Lower leg skin (tissue), 4 donors: Measurements from ENCODE around the gene PITPNB. TPM values are rescaled to one million over a fixed set of nuclear protein-coding genes. Genes with fewer than 3 reads are reported as not detected.

Experiments used
- DNase-seq, 2 donors: peaks; one replicate each; pipeline ENCODE4 v3.0.0-alpha.2; 2019; ENCODE audit warnings: low spot score in 2 of 2
- H3K4me3 ChIP-seq: fragments of 200-600 bp; sonication (generic); 2 replicates; pipeline ENCODE4 v1.5.1; 2017; ENCODE audit warnings: mild to moderate bottlenecking, low read depth; ENCODE audit not compliant: poor library complexity, severe bottlenecking
- POLR2A ChIP-seq, 2 donors: fragments of 450-650 bp; IDR thresholded peaks; one replicate each; pipeline ENCODE4 v1.6.1; 2016 to 2017; ENCODE audit warnings: antibody characterized with exemption in 2 of 2, mild to moderate bottlenecking in 1 of 2, moderate library complexity in 1 of 2
- WGBS, 2 donors: methylation state at CpG; one replicate each; pipeline ENCODE4 v1.1.5; 2018; 5-methylcytosine and 5-hydroxymethylcytosine counted together
- intact Hi-C: fragments of 100-400 bp; cut with DNase I; formaldehyde crosslinking; loops from one replicate; pipeline ENCODE4 v1.15.0; 2023; ENCODE audit warnings: low total_unique reads
- total RNA-seq, 4 donors: library from RNA; depleted of rRNA; stranded (reverse); fragments of >200 nt; gene quantifications; one replicate each; pipeline ENCODE4 v1.1.0, GENCODE V29; 2016
- TF ChIP-seq, protein P1 (sequence below), 3 donors: fragments of 450-650 bp; IDR thresholded peaks; one replicate each; pipeline ENCODE4 v1.5.1; 2016; ENCODE audit warnings: antibody characterized with exemption in 3 of 3, mild to moderate bottlenecking in 3 of 3, moderate library complexity in 2 of 3

The PITPNB gene
- total RNA-seq, 4 donors from 2014 or later, result 22.1 to 36.5 (median 29.7) TPM

DNA sequence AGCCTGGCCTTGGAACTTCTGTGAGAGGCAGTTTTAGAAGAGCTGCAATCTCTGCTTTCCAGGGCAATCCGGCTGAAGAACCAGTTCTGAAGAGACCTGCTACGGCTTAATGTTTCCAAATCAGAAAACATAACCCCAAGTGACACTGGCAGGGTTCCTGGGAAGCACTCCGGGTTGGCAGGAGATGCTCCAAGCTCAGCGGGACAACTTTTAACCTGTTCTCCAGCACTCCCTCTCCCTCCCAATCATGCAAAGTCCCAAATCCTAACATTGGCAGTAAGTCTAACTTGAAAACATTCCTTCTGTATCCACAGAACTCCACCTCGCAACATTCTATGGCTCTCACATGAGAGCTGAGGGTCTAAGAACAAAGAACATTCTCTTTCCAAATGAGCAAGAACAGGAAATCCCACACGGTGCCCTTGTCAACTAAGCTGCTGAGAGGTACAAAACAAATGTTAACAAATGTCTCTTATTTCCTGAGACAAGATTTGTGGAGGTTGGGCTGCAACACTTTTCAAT, 69.0 kb downstream of the PITPNB start:
- no peak overlapping the region for H3K4me3 ChIP-seq
- TF ChIP-seq, protein P1, sequence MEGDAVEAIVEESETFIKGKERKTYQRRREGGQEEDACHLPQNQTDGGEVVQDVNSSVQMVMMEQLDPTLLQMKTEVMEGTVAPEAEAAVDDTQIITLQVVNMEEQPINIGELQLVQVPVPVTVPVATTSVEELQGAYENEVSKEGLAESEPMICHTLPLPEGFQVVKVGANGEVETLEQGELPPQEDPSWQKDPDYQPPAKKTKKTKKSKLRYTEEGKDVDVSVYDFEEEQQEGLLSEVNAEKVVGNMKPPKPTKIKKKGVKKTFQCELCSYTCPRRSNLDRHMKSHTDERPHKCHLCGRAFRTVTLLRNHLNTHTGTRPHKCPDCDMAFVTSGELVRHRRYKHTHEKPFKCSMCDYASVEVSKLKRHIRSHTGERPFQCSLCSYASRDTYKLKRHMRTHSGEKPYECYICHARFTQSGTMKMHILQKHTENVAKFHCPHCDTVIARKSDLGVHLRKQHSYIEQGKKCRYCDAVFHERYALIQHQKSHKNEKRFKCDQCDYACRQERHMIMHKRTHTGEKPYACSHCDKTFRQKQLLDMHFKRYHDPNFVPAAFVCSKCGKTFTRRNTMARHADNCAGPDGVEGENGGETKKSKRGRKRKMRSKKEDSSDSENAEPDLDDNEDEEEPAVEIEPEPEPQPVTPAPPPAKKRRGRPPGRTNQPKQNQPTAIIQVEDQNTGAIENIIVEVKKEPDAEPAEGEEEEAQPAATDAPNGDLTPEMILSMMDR (IDR thresholded peaks at IDR 0.05), result no peak
- no peak for TF ChIP-seq POLR2A (IDR thresholded peaks at IDR 0.05)
- WGBS, 2 donors, result 13 to 31% methylated on average over 6 of the region's 6 CpGs
- intact Hi-C loops, result no loop called here
- no peak for DNase-seq

DNA sequence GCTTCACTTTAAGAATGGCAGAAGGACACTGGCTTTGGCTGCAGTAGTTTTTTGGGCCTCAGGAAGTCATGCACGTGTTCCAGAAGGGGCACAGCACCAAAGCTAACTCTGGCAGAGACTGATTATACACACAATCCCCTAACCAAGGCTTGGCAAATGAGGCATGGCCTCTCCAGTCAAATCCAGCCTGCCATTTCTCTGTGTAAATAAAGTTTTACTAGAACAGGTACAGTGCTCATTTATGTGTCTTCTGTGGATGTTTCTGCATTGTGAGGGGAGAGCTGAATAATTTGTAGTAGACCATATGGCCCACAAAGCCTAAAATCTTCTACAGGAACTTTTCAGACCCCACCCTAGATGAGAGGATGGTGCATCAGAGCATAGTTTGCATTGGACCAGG, 71.1 kb downstream of the PITPNB start:
- no peak overlapping the region for H3K4me3 ChIP-seq
- intact Hi-C loops, result no loop called here
- no peak for TF ChIP-seq POLR2A (IDR thresholded peaks at IDR 0.05)
- TF ChIP-seq, protein P1 (IDR thresholded peaks at IDR 0.05), result no peak
- WGBS, 2 donors, result 72 to 100% methylated on average over 1 of the region's 1 CpG
- no peak for DNase-seq

DNA sequence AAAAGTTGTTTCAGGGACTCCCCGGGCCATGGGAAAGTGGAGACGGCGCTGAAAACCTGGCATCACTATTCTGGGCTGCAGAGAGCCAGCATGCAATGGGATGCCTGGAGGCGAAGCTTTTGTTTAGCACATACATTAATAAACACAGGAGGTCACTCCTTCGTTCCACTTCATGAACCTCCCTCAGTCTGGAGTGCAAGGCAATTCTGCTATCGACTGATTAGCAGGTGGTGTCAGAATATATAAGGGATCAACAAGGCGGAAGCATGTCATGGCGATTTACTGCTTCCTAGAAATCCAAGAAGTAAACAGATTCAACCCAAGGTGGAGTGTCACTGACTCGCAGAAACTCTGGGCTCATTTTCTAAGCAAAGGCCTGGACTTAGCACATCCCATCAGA, 72.1 kb downstream of the PITPNB start:
- intact Hi-C loops, result no loop called here
- WGBS, 2 donors, result 87% methylated on average over 9 of the region's 9 CpGs
- H3K4me3 ChIP-seq, result no peak overlapping the region
- TF ChIP-seq POLR2A (IDR thresholded peaks at IDR 0.05), result no peak
- TF ChIP-seq, protein P1 (IDR thresholded peaks at IDR 0.05), result no peak
- no peak for DNase-seq

DNA sequence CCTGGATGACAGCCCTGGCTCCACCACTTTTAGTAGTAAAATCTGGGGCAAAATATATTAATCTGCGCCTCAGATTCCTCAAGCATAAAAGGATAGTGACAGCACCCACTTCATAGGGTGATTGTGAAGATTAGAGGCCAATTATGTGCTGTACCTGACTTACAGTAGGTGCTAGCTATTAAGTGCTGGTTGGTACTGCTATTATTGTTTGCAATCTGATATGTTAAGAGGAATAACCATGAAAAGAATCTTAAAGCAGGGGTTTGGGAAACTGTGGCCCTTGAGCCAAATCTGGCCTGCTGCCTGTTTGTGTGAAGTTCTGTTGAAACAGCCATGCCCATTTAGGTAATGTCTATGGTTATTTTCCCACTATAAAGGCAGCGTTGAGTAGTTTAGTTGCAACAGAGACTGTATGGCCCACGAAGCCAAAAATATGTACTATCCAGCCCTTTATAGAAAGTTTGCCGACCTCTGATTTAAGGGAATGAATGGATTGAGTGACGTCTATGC, 72.8 kb downstream of the PITPNB start:
- WGBS, 2 donors, result 92 to 93% methylated on average over 5 of the region's 5 CpGs
- no peak for DNase-seq
- no peak overlapping the region for H3K4me3 ChIP-seq
- intact Hi-C loops, result no loop called here
- TF ChIP-seq, protein P1 (IDR thresholded peaks at IDR 0.05), result no peak
- TF ChIP-seq POLR2A (IDR thresholded peaks at IDR 0.05), result no peak

DNA sequence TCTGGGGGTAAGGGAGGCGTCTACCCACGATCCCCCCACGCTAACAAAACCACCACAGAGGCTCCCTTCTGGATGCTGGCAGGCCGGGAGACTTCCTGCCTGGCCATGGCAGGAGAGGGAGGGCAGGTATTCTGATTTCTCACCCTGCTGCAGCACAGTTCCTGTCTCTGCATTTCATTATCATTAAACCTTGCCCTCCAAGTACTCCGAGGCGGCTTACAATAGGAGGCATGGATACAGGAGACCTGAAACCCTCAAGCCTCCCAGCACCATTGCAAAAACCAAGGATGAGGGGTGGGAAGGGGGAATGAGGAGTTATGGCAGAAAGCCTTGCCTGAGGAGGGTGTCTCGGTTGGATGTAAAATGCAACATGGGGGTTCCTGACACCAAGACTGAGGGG, 73.4 kb downstream of the PITPNB start:
- DNase-seq, result no peak
- intact Hi-C loops, result no loop called here
- TF ChIP-seq, protein P1 (IDR thresholded peaks at IDR 0.05), result no peak
- no peak for TF ChIP-seq POLR2A (IDR thresholded peaks at IDR 0.05)
- H3K4me3 ChIP-seq, result no peak overlapping the region
- 84 to 93% methylated on average over 7 of the region's 7 CpGs for WGBS, 2 donors
